Body of pancreas (tissue), 4 donors: ENCODE results near the gene GAL3ST1.

Source experiments
- POLR2A ChIP-seq, 3 donors: fragments of 450-650 bp; IDR thresholded peaks; one replicate each; pipeline ENCODE4 v1.6.1; 2016; ENCODE audit warnings: antibody characterized with exemption in 3 of 3, mild to moderate bottlenecking in 2 of 3
- TF ChIP-seq, protein P1 (sequence below), 7 experiments: fragments of 450-650 bp in 4 of 7; fragments of 200-600 bp in 3 of 7; sonication (generic) in 3 of 7; IDR thresholded peaks; one replicate each; pipeline ENCODE4 v1.5.1; 2016 to 2019; ENCODE audit warnings: antibody characterized with exemption in 7 of 7

DNA sequence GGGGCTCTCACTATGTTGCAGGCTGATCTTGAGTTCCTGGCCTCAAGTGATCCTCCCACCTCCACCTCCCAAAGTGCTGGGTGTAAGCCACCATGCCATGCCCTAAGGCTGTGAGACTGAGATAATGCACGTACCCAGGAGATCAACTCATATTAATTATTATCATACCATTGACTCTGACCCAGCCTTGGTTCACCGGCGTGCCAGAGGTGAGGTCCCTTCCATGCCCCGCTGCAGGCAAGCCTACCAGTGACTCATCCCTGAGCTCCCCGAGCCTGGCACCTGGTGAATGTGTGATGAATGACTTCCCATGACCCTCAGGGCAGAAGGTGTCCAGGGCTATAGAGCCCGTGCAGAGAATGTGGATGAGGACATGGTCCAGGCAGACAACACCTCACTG lies 12.1 kb downstream of the GAL3ST1 start:
- TF ChIP-seq, protein P1, sequence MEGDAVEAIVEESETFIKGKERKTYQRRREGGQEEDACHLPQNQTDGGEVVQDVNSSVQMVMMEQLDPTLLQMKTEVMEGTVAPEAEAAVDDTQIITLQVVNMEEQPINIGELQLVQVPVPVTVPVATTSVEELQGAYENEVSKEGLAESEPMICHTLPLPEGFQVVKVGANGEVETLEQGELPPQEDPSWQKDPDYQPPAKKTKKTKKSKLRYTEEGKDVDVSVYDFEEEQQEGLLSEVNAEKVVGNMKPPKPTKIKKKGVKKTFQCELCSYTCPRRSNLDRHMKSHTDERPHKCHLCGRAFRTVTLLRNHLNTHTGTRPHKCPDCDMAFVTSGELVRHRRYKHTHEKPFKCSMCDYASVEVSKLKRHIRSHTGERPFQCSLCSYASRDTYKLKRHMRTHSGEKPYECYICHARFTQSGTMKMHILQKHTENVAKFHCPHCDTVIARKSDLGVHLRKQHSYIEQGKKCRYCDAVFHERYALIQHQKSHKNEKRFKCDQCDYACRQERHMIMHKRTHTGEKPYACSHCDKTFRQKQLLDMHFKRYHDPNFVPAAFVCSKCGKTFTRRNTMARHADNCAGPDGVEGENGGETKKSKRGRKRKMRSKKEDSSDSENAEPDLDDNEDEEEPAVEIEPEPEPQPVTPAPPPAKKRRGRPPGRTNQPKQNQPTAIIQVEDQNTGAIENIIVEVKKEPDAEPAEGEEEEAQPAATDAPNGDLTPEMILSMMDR (IDR thresholded peaks at IDR 0.05): no peak
- no peak for TF ChIP-seq POLR2A (IDR thresholded peaks at IDR 0.05)
